IMR-90 (cell line): ENCODE measurements around the gene MACF1. TPM values are rescaled to one million over a fixed set of nuclear protein-coding genes. Genes with fewer than 3 reads are reported as not detected.

ENCODE experiments used
- ATAC-seq: fragments of 200-7000 bp; cut with Tn5 transposase; 2 replicates; pipeline ENCODE4 v1.9.1; 2020; ENCODE audit warnings: low read depth, mild to moderate bottlenecking, moderate library complexity
- BruUV-seq: library from RNA; stranded (reverse); fragments of 400-500 nt; replicated peaks from 2 replicates; lab custom pipeline; 2021; lab: Mats Ljungman, UMichigan
- CTCF ChIA-PET: fragments of 300-600 bp; formaldehyde crosslinking; extraction: SDS; loops from one replicate; lab custom pipeline; 2021; ENCODE audit warnings: antibody characterized with exemption; lab: Yijun Ruan, JAX
- POLR2A ChIA-PET: fragments of 300-600 bp; sonication (Branson Sonifier 250); formaldehyde crosslinking; loops from one replicate; lab custom pipeline; 2022; ENCODE audit warnings: antibody characterized with exemption; ENCODE audit not compliant: unreplicated experiment; lab: Charles Lee
- DNase-seq: peaks from one replicate; pipeline ENCODE4 v3.0.0; 2013
- H2AFZ ChIP-seq: replicated peaks from 2 replicates; pipeline ENCODE3; 2013; ENCODE audit warnings: low read length, mild to moderate bottlenecking; ENCODE audit not compliant: poor library complexity
- H2AK5ac ChIP-seq: 2 replicates; pipeline ENCODE4 v1.6.1; 2013; ENCODE audit warnings: low read depth, low read length, inconsistent platforms
- H2AK9ac ChIP-seq: replicated peaks from 2 replicates; pipeline ENCODE3; 2013; ENCODE audit warnings: mild to moderate bottlenecking, low read depth, low read length, moderate library complexity; ENCODE audit not compliant: poor library complexity
- H2BK120ac ChIP-seq: 2 replicates; pipeline ENCODE4 v1.6.1; 2013; ENCODE audit warnings: low read depth, low read length, inconsistent platforms
- H2BK15ac ChIP-seq: 3 replicates; pipeline ENCODE4 v1.6.1; 2013; ENCODE audit warnings: low read depth, low read length, inconsistent platforms
- H2BK20ac ChIP-seq: 2 replicates; pipeline ENCODE4 v1.6.1; 2013; ENCODE audit warnings: low read depth, mild to moderate bottlenecking, inconsistent platforms, low read length, moderate library complexity
- H2BK5ac ChIP-seq: 2 replicates; pipeline ENCODE4 v1.6.1; 2013; ENCODE audit warnings: mild to moderate bottlenecking, low read depth, low read length, inconsistent platforms; ENCODE audit not compliant: poor library complexity, severe bottlenecking
- H3K14ac ChIP-seq: replicated peaks from 2 replicates; pipeline ENCODE4 v1.6.1; 2013; ENCODE audit warnings: low read depth, low read length, inconsistent platforms
- H3K18ac ChIP-seq: 2 replicates; pipeline ENCODE4 v1.6.1; 2013; ENCODE audit warnings: low read depth, low read length, control low read depth
- H3K23ac ChIP-seq: 2 replicates; pipeline ENCODE4 v1.6.1; 2013; ENCODE audit warnings: low read depth, low read length, inconsistent platforms
- H3K27ac ChIP-seq: 2 replicates; pipeline ENCODE4 v1.5.1; 2013; ENCODE audit warnings: mild to moderate bottlenecking, control low read depth, low read length; ENCODE audit not compliant: insufficient read depth
- H3K27me3 ChIP-seq: 2 replicates; pipeline ENCODE4 v1.6.1; 2013; ENCODE audit warnings: low read length; ENCODE audit not compliant: control insufficient read depth, insufficient read depth
- H3K36me3 ChIP-seq: 2 replicates; pipeline ENCODE4 v1.6.1; 2013; ENCODE audit warnings: low read length, mixed read lengths; ENCODE audit not compliant: control insufficient read depth, insufficient read depth
- H3K4ac ChIP-seq: 2 replicates; pipeline ENCODE4 v1.6.1; 2013; ENCODE audit warnings: low read depth, low read length, inconsistent platforms
- H3K4me1 ChIP-seq: 2 replicates; pipeline ENCODE4 v1.6.1; 2013; ENCODE audit warnings: low read length, mixed read lengths; ENCODE audit not compliant: control insufficient read depth, insufficient read depth
- H3K4me2 ChIP-seq: 2 replicates; pipeline ENCODE4 v1.6.1; 2013; ENCODE audit warnings: low read depth, mild to moderate bottlenecking, control low read depth, low read length, moderate library complexity
- H3K4me3 ChIP-seq: 2 replicates; pipeline ENCODE4 v1.5.1; 2013; ENCODE audit warnings: low read depth, mild to moderate bottlenecking, control low read depth, low read length, moderate library complexity; ENCODE audit not compliant: insufficient read depth
- H3K56ac ChIP-seq: 2 replicates; pipeline ENCODE4 v1.6.1; 2013; ENCODE audit warnings: low read length, inconsistent platforms; ENCODE audit not compliant: insufficient read depth; ENCODE audit errors: extremely low read depth
- H3K79me1 ChIP-seq, 2 experiments: 2 replicates each; pipeline ENCODE4 v1.6.1; 2013; ENCODE audit warnings: low read length in 2 of 2, inconsistent platforms in 1 of 2, low read depth in 1 of 2
- H3K9ac ChIP-seq: 2 replicates; pipeline ENCODE4 v1.6.1; 2013; ENCODE audit warnings: low read depth, low read length, control low read depth
- H3K9me1 ChIP-seq: 2 replicates; pipeline ENCODE4 v1.6.1; 2013; ENCODE audit warnings: low read length, inconsistent platforms; ENCODE audit not compliant: insufficient read depth
- H3K9me3 ChIP-seq: 2 replicates; pipeline ENCODE4 v1.6.1; 2013; ENCODE audit warnings: low read length; ENCODE audit not compliant: control insufficient read depth, insufficient read depth
- H4K20me1 ChIP-seq: 2 replicates; pipeline ENCODE4 v1.6.1; 2013; ENCODE audit warnings: low read length, inconsistent platforms; ENCODE audit not compliant: insufficient read depth
- H4K5ac ChIP-seq: 2 replicates; pipeline ENCODE4 v1.6.1; 2013; ENCODE audit warnings: mild to moderate bottlenecking, low read depth, low read length, control low read depth
- H4K8ac ChIP-seq, 2 experiments: 2 replicates each; pipeline ENCODE4 v1.6.1; 2013; ENCODE audit warnings: low read depth in 2 of 2, low read length in 2 of 2, control low read depth in 1 of 2, inconsistent platforms in 1 of 2
- H4K91ac ChIP-seq: 2 replicates; pipeline ENCODE4 v1.6.1; 2013; ENCODE audit warnings: low read depth, low read length, inconsistent platforms; ENCODE audit not compliant: insufficient read depth
- CHD1 ChIP-seq: IDR thresholded peaks from 2 replicates; pipeline ENCODE4 v1.6.1; 2012; ENCODE audit warnings: low read depth, low read length, improper control_type of control experiment
- ELK1 ChIP-seq: fragments of 150-350 bp; IDR thresholded peaks from 2 replicates; pipeline ENCODE4 v1.6.1; 2016; ENCODE audit warnings: low read depth, mild to moderate bottlenecking, low read length, moderate library complexity, borderline replicate concordance
- FOS ChIP-seq: fragments of 150-350 bp; IDR thresholded peaks from 2 replicates; pipeline ENCODE4 v1.6.1; 2016; ENCODE audit warnings: low read depth, low read length
- MAFK ChIP-seq: IDR thresholded peaks from 2 replicates; pipeline ENCODE4 v1.6.1; 2012; ENCODE audit warnings: low read depth, low read length, improper control_type of control experiment
- NFE2L2 ChIP-seq: fragments of 150-350 bp; IDR thresholded peaks from 2 replicates; pipeline ENCODE4 v1.6.1; 2016; ENCODE audit warnings: low read depth, mild to moderate bottlenecking, low read length
- POLR2A ChIP-seq: IDR thresholded peaks from 2 replicates; pipeline ENCODE4 v1.6.1; 2012; ENCODE audit warnings: mild to moderate bottlenecking, low read depth, low read length
- RAD21 ChIP-seq: IDR thresholded peaks from 2 replicates; pipeline ENCODE4 v1.6.1; 2012; ENCODE audit warnings: low read length, improper control_type of control experiment
- USF2 ChIP-seq: fragments of 150-350 bp; IDR thresholded peaks from 2 replicates; pipeline ENCODE4 v1.6.1; 2017; ENCODE audit warnings: mild to moderate bottlenecking, antibody characterized with exemption, low read length, low read depth
- WGBS, 2 experiments: methylation state at CpG; one replicate each; pipeline versions ENCODE4 v1.1.5 to v1.1.7; 2013; ENCODE audit warnings: missing lambda C conversion rate in 2 of 2; ENCODE audit not compliant: insufficient read length in 1 of 2; ENCODE audit errors: extremely low coverage in 2 of 2; 5-methylcytosine and 5-hydroxymethylcytosine counted together
- dilution Hi-C: fragments of 300-500 bp; cut with HindIII; formaldehyde crosslinking; loops from one replicate; pipeline ENCODE4 v1.14.3; 2018; ENCODE audit warnings: low sequenced_read_pairs; ENCODE audit not compliant: unreplicated experiment
- in situ Hi-C: fragments of 300-500 bp; cut with MboI; formaldehyde crosslinking; loops from 3 replicates; pipeline ENCODE4 v1.14.3; 2019; ENCODE audit warnings: low sequenced_read_pairs, inconsistent platforms, mixed read lengths
- intact Hi-C: fragments of 100-400 bp; cut with micrococcal nuclease; formaldehyde crosslinking; loops from 2 replicates; pipeline ENCODE4 v1.10.0; 2022
- polyA plus RNA-seq, 3 experiments: library from polyadenylated mRNA; depleted of rRNA; stranded (reverse); fragments of >200 nt; gene quantifications; 2 replicates each; pipeline ENCODE4 v1.2.3, GENCODE V29; 2012; ENCODE audit warnings: low replicate concordance in 1 of 3
- total RNA-seq: library from RNA; depleted of rRNA; stranded (reverse); fragments of >200 nt; gene quantifications from 2 replicates; pipeline ENCODE4 v1.2.3, GENCODE V29; 2012

MACF1 gene
- total and polyA plus RNA-seq, 2 of the 4 experiments (the other 2 are of a cell fraction), result 67.6 to 369 TPM

- Histone ChIP-seq H3K4me3 (no peak overlapping the region), H4K8ac (peak overlapping the region; percentile 18 to 35; a peak in 1 of 4 replicates), H2AK9ac (no peak overlapping the region), H2BK20ac (peak overlapping the region; percentile 1; the same call in 1 of the 2 replicates), H3K56ac (no peak overlapping the region), H2AFZ (no peak overlapping the region), H3K27ac (no peak overlapping the region), H3K9me3 (no peaks in the 10 kb centered on the region), H3K9me1 (peaks cover 16% of the 10 kb centered on the region), H3K4me1 (peaks cover 28% of the 10 kb centered on the region), H3K79me1 (peaks cover 20 to 64% of the 10 kb centered on the region in 2 experiments), H4K91ac (no peak overlapping the region), H3K23ac (peak overlapping the region; percentile 37; the same call in 1 of the 2 replicates), H4K5ac (peak overlapping the region; percentile 82; the same call in 1 of the 2 replicates), H3K9ac (no peak overlapping the region; the same call in 1 of the 2 replicates), H3K27me3 (no peaks in the 10 kb centered on the region), H3K4me2 (peak overlapping the region; percentile 31; the same call in 1 of the 2 replicates), H4K20me1 (peaks cover 10% of the 10 kb centered on the region), H2BK15ac (no peak overlapping the region), H3K4ac (0 out of 2 replicates have a peak overlapping the region, but pooled peaks have one; percentile 5), H2BK5ac (peak overlapping the region; percentile 62), H2BK120ac (0 out of 2 replicates have a peak overlapping the region, but pooled peaks have one; percentile 9), H3K18ac (peak overlapping the region; percentile 63; the same call in 1 of the 2 replicates), H3K36me3 (no peaks in the 10 kb centered on the region), H2AK5ac (no peak overlapping the region), H3K14ac (0 out of 2 replicates have a peak overlapping the region, but pooled peaks have one; percentile 54)
- no CpG with 5 or more reads among the region's 2 CpGs for WGBS, 2 experiments
- in situ Hi-C loops, result no loop called here
- BruUV-seq, result no TSS peak
- ChIA-PET POLR2A (interaction anchor here (0.5 kb wide), 1 partner anchor 27 kb away, joined by 34 read pairs; no protein-coding TSS in a partner anchor), CTCF (interaction anchor here (0.9 kb wide), 1 partner anchor 31 kb away, joined by 3 read pairs; no protein-coding TSS in a partner anchor)
- DNase-seq, result no peak
- dilution Hi-C loops, result no loop called here
- intact Hi-C loops, result no loop called here
- no peak for ATAC-seq
- no peak for TF ChIP-seq FOS
- TF ChIP-seq ELK1, result no peak
- no peak for TF ChIP-seq NFE2L2
- TF ChIP-seq POLR2A, result no peak
- no peak for TF ChIP-seq RAD21
- no peak for TF ChIP-seq CHD1
- TF ChIP-seq USF2, result no peak
- TF ChIP-seq MAFK, result no peak
Measured at GRCh38 chr1:39173995-39174380, 30.5 kb upstream of the MACF1 start.
